IMR-90 (cell line): ENCODE results near the gene SLC22A4. TPM values are rescaled to one million over a fixed set of nuclear protein-coding genes. Genes with fewer than 3 reads are reported as not detected.

Source experiments
- ATAC-seq: fragments of 200-7000 bp; cut with Tn5 transposase; 2 replicates; pipeline ENCODE4 v1.9.1; 2020; ENCODE audit warnings: low read depth, mild to moderate bottlenecking, moderate library complexity
- BruUV-seq: library from RNA; stranded (reverse); fragments of 400-500 nt; replicated peaks from 2 replicates; lab custom pipeline; 2021; lab: Mats Ljungman, UMichigan
- CTCF ChIA-PET: fragments of 300-600 bp; formaldehyde crosslinking; extraction: SDS; loops from one replicate; lab custom pipeline; 2021; ENCODE audit warnings: antibody characterized with exemption; lab: Yijun Ruan, JAX
- POLR2A ChIA-PET: fragments of 300-600 bp; sonication (Branson Sonifier 250); formaldehyde crosslinking; loops from one replicate; lab custom pipeline; 2022; ENCODE audit warnings: antibody characterized with exemption; ENCODE audit not compliant: unreplicated experiment; lab: Charles Lee
- DNase-seq: peaks from one replicate; pipeline ENCODE4 v3.0.0; 2013
- H2AFZ ChIP-seq: replicated peaks from 2 replicates; pipeline ENCODE3; 2013; ENCODE audit warnings: low read length, mild to moderate bottlenecking; ENCODE audit not compliant: poor library complexity
- H2AK5ac ChIP-seq: 2 replicates; pipeline ENCODE4 v1.6.1; 2013; ENCODE audit warnings: low read depth, low read length, inconsistent platforms
- H2AK9ac ChIP-seq: replicated peaks from 2 replicates; pipeline ENCODE3; 2013; ENCODE audit warnings: mild to moderate bottlenecking, low read depth, low read length, moderate library complexity; ENCODE audit not compliant: poor library complexity
- H2BK120ac ChIP-seq: 2 replicates; pipeline ENCODE4 v1.6.1; 2013; ENCODE audit warnings: low read depth, low read length, inconsistent platforms
- H2BK15ac ChIP-seq: 3 replicates; pipeline ENCODE4 v1.6.1; 2013; ENCODE audit warnings: low read depth, low read length, inconsistent platforms
- H2BK20ac ChIP-seq: 2 replicates; pipeline ENCODE4 v1.6.1; 2013; ENCODE audit warnings: low read depth, mild to moderate bottlenecking, inconsistent platforms, low read length, moderate library complexity
- H2BK5ac ChIP-seq: 2 replicates; pipeline ENCODE4 v1.6.1; 2013; ENCODE audit warnings: mild to moderate bottlenecking, low read depth, low read length, inconsistent platforms; ENCODE audit not compliant: poor library complexity, severe bottlenecking
- H3K14ac ChIP-seq: replicated peaks from 2 replicates; pipeline ENCODE4 v1.6.1; 2013; ENCODE audit warnings: low read depth, low read length, inconsistent platforms
- H3K18ac ChIP-seq: 2 replicates; pipeline ENCODE4 v1.6.1; 2013; ENCODE audit warnings: low read depth, low read length, control low read depth
- H3K23ac ChIP-seq: 2 replicates; pipeline ENCODE4 v1.6.1; 2013; ENCODE audit warnings: low read depth, low read length, inconsistent platforms
- H3K27ac ChIP-seq: 2 replicates; pipeline ENCODE4 v1.5.1; 2013; ENCODE audit warnings: mild to moderate bottlenecking, control low read depth, low read length; ENCODE audit not compliant: insufficient read depth
- H3K27me3 ChIP-seq: 2 replicates; pipeline ENCODE4 v1.6.1; 2013; ENCODE audit warnings: low read length; ENCODE audit not compliant: control insufficient read depth, insufficient read depth
- H3K36me3 ChIP-seq: 2 replicates; pipeline ENCODE4 v1.6.1; 2013; ENCODE audit warnings: low read length, mixed read lengths; ENCODE audit not compliant: control insufficient read depth, insufficient read depth
- H3K4ac ChIP-seq: 2 replicates; pipeline ENCODE4 v1.6.1; 2013; ENCODE audit warnings: low read depth, low read length, inconsistent platforms
- H3K4me1 ChIP-seq: 2 replicates; pipeline ENCODE4 v1.6.1; 2013; ENCODE audit warnings: low read length, mixed read lengths; ENCODE audit not compliant: control insufficient read depth, insufficient read depth
- H3K4me2 ChIP-seq: 2 replicates; pipeline ENCODE4 v1.6.1; 2013; ENCODE audit warnings: low read depth, mild to moderate bottlenecking, control low read depth, low read length, moderate library complexity
- H3K4me3 ChIP-seq: 2 replicates; pipeline ENCODE4 v1.5.1; 2013; ENCODE audit warnings: low read depth, mild to moderate bottlenecking, control low read depth, low read length, moderate library complexity; ENCODE audit not compliant: insufficient read depth
- H3K56ac ChIP-seq: 2 replicates; pipeline ENCODE4 v1.6.1; 2013; ENCODE audit warnings: low read length, inconsistent platforms; ENCODE audit not compliant: insufficient read depth; ENCODE audit errors: extremely low read depth
- H3K79me1 ChIP-seq, 2 experiments: 2 replicates each; pipeline ENCODE4 v1.6.1; 2013; ENCODE audit warnings: low read length in 2 of 2, inconsistent platforms in 1 of 2, low read depth in 1 of 2
- H3K9ac ChIP-seq: 2 replicates; pipeline ENCODE4 v1.6.1; 2013; ENCODE audit warnings: low read depth, low read length, control low read depth
- H3K9me1 ChIP-seq: 2 replicates; pipeline ENCODE4 v1.6.1; 2013; ENCODE audit warnings: low read length, inconsistent platforms; ENCODE audit not compliant: insufficient read depth
- H3K9me3 ChIP-seq: 2 replicates; pipeline ENCODE4 v1.6.1; 2013; ENCODE audit warnings: low read length; ENCODE audit not compliant: control insufficient read depth, insufficient read depth
- H4K20me1 ChIP-seq: 2 replicates; pipeline ENCODE4 v1.6.1; 2013; ENCODE audit warnings: low read length, inconsistent platforms; ENCODE audit not compliant: insufficient read depth
- H4K5ac ChIP-seq: 2 replicates; pipeline ENCODE4 v1.6.1; 2013; ENCODE audit warnings: mild to moderate bottlenecking, low read depth, low read length, control low read depth
- H4K8ac ChIP-seq, 2 experiments: 2 replicates each; pipeline ENCODE4 v1.6.1; 2013; ENCODE audit warnings: low read depth in 2 of 2, low read length in 2 of 2, control low read depth in 1 of 2, inconsistent platforms in 1 of 2
- H4K91ac ChIP-seq: 2 replicates; pipeline ENCODE4 v1.6.1; 2013; ENCODE audit warnings: low read depth, low read length, inconsistent platforms; ENCODE audit not compliant: insufficient read depth
- BHLHE40 ChIP-seq: fragments of 150-350 bp; IDR thresholded peaks from 2 replicates; pipeline ENCODE4 v1.6.1; 2016; ENCODE audit warnings: mild to moderate bottlenecking, low read depth, low read length
- CEBPB ChIP-seq: IDR thresholded peaks from 2 replicates; pipeline ENCODE4 v1.6.1; 2012; ENCODE audit warnings: low read depth, low read length, improper control_type of control experiment
- MAFK ChIP-seq: IDR thresholded peaks from 2 replicates; pipeline ENCODE4 v1.6.1; 2012; ENCODE audit warnings: low read depth, low read length, improper control_type of control experiment
- MAZ ChIP-seq: IDR thresholded peaks from 2 replicates; pipeline ENCODE4 v1.6.1; 2012; ENCODE audit warnings: low read depth, mild to moderate bottlenecking, low read length, improper control_type of control experiment, moderate library complexity, borderline replicate concordance
- MXI1 ChIP-seq: IDR thresholded peaks from 2 replicates; pipeline ENCODE4 v1.6.1; 2012; ENCODE audit warnings: low read depth, mild to moderate bottlenecking, low read length, moderate library complexity, borderline replicate concordance
- NFE2L2 ChIP-seq: fragments of 150-350 bp; IDR thresholded peaks from 2 replicates; pipeline ENCODE4 v1.6.1; 2016; ENCODE audit warnings: low read depth, mild to moderate bottlenecking, low read length
- POLR2A ChIP-seq: IDR thresholded peaks from 2 replicates; pipeline ENCODE4 v1.6.1; 2012; ENCODE audit warnings: mild to moderate bottlenecking, low read depth, low read length
- RAD21 ChIP-seq: IDR thresholded peaks from 2 replicates; pipeline ENCODE4 v1.6.1; 2012; ENCODE audit warnings: low read length, improper control_type of control experiment
- RCOR1 ChIP-seq: IDR thresholded peaks from 2 replicates; pipeline ENCODE4 v1.6.1; 2012; ENCODE audit warnings: mild to moderate bottlenecking, low read length, improper control_type of control experiment; ENCODE audit not compliant: insufficient replicate concordance
- RFX5 ChIP-seq: IDR thresholded peaks from 2 replicates; pipeline ENCODE4 v1.8.0; 2012; ENCODE audit warnings: low read depth, mild to moderate bottlenecking, low read length, moderate library complexity
- SMC3 ChIP-seq: fragments of 150-350 bp; IDR thresholded peaks from 2 replicates; pipeline ENCODE4 v1.6.1; 2016; ENCODE audit warnings: low read depth, mild to moderate bottlenecking, antibody characterized with exemption, low read length, moderate library complexity
- WGBS, 2 experiments: methylation state at CpG; one replicate each; pipeline versions ENCODE4 v1.1.5 to v1.1.7; 2013; ENCODE audit warnings: missing lambda C conversion rate in 2 of 2; ENCODE audit not compliant: insufficient read length in 1 of 2; ENCODE audit errors: extremely low coverage in 2 of 2; 5-methylcytosine and 5-hydroxymethylcytosine counted together
- dilution Hi-C: fragments of 300-500 bp; cut with HindIII; formaldehyde crosslinking; loops from one replicate; pipeline ENCODE4 v1.14.3; 2018; ENCODE audit warnings: low sequenced_read_pairs; ENCODE audit not compliant: unreplicated experiment
- in situ Hi-C: fragments of 300-500 bp; cut with MboI; formaldehyde crosslinking; loops from 3 replicates; pipeline ENCODE4 v1.14.3; 2019; ENCODE audit warnings: low sequenced_read_pairs, inconsistent platforms, mixed read lengths
- intact Hi-C: fragments of 100-400 bp; cut with micrococcal nuclease; formaldehyde crosslinking; loops from 2 replicates; pipeline ENCODE4 v1.10.0; 2022
- polyA plus RNA-seq, 3 experiments: library from polyadenylated mRNA; depleted of rRNA; stranded (reverse); fragments of >200 nt; gene quantifications; 2 replicates each; pipeline ENCODE4 v1.2.3, GENCODE V29; 2012; ENCODE audit warnings: low replicate concordance in 1 of 3
- total RNA-seq: library from RNA; depleted of rRNA; stranded (reverse); fragments of >200 nt; gene quantifications from 2 replicates; pipeline ENCODE4 v1.2.3, GENCODE V29; 2012
- TF ChIP-seq, protein P1 (sequence below): conservative IDR thresholded peaks from 2 replicates; pipeline ENCODE4 v1.5.1; 2012; ENCODE audit warnings: mild to moderate bottlenecking, low read depth, low read length, improper control_type of control experiment
- TF ChIP-seq, protein P2 (sequence below): fragments of 150-350 bp; IDR thresholded peaks from 2 replicates; pipeline ENCODE4 v1.6.1; 2016; ENCODE audit warnings: low read depth, mild to moderate bottlenecking, low read length, moderate library complexity, borderline replicate concordance

SLC22A4 gene
- total and polyA plus RNA-seq, 2 of the 4 experiments (the other 2 are of a cell fraction), result 2.6 to 3.2 TPM

DNA sequence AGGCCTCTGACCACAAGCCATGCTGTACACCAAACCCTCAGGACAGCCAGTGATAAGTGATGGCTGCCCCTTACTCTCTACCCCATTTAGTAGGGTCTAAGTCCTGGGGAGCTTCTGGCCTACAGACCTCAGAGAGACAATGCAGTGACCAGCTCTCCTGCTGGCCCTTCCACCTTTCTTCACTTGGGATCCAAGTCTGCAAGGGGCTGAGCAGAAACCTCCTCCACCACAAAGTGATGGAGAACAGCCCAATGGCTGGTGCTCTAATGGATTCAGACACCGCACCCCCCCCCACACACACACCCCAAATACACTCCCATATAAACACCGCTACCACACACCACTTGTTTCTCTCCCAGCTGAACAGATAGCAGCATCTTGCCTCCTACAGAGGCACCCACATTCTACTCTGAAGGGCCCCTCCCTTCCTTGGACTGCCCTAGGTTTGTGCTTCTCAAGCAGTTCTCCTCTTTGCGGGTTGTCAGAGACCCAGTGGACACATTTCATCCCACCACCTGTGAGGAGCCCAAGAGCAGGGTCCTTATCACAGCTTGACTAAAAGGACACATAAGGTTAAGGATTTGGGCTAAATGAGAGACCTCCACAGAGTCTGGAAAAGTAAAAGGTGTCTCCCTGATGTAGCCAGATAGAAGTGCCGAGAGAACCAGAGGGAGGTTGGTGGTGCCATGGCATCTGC, 38.0 kb upstream of the SLC22A4 start:
- no peak overlapping the region for H2BK5ac ChIP-seq
- H4K20me1 ChIP-seq, result peaks cover 25% of the 10 kb centered on the region
- CTCF ChIA-PET, result interaction anchor here (0.7 kb wide), 1 partner anchor 18 kb away, joined by 3 read pairs; no protein-coding TSS in a partner anchor
- H3K36me3 ChIP-seq, result 0 out of 2 replicates have a peak, but pooled peaks cover 2% of the 10 kb centered on the region
- no peak overlapping the region for H2AK9ac ChIP-seq
- H2AK5ac ChIP-seq, result peak overlapping the region; percentile 26; the same call in 1 of the 2 replicates
- H3K4me1 ChIP-seq, result peaks cover 23% of the 10 kb centered on the region
- no peaks in the 10 kb centered on the region for H3K9me3 ChIP-seq
- intact Hi-C loops, result loop anchor here (5.0 kb wide), 1 partner anchor 64 kb away; no protein-coding TSS in a partner anchor
- H2BK20ac ChIP-seq, result no peak overlapping the region
- no peak overlapping the region for H3K56ac ChIP-seq
- POLR2A ChIA-PET, result no interaction called here
- peak overlapping the region; percentile 17; the same call in 1 of the 2 replicates for H3K4ac ChIP-seq
- no peaks in the 10 kb centered on the region for H3K27me3 ChIP-seq
- no peak overlapping the region for H4K5ac ChIP-seq
- H4K8ac ChIP-seq, result no peak overlapping the region; a peak in 1 of 4 replicates
- ATAC-seq, result no peak
- H4K91ac ChIP-seq, result 0 out of 2 replicates have a peak overlapping the region, but pooled peaks have one; percentile 23
- in situ Hi-C loops, result no loop called here
- no peak overlapping the region for H3K4me3 ChIP-seq
- H2BK120ac ChIP-seq, result no peak overlapping the region
- no peak overlapping the region; the same call in 1 of the 2 replicates for H3K23ac ChIP-seq
- no peak overlapping the region for H3K4me2 ChIP-seq
- H3K9ac ChIP-seq, result no peak overlapping the region
- no peak overlapping the region for H2AFZ ChIP-seq
- dilution Hi-C loops, result no loop called here
- H3K14ac ChIP-seq, result no peak overlapping the region
- H3K18ac ChIP-seq, result no peak overlapping the region
- peaks cover 18% of the 10 kb centered on the region for H3K9me1 ChIP-seq
- DNase-seq, result no peak
- no TSS peak for BruUV-seq
- no peak overlapping the region for H3K27ac ChIP-seq
- peaks cover 10 to 39% of the 10 kb centered on the region in 2 experiments; a peak in 3 of 4 replicates for H3K79me1 ChIP-seq
- no CpG with 5 or more reads among the region's 4 CpGs for WGBS, 2 experiments
- TF ChIP-seq RAD21 (no peak), BHLHE40 (no peak), CEBPB (no peak), SMC3 (no peak), MAZ (no peak), RFX5 (no peak), POLR2A (no peak), RCOR1 (no peak), MAFK (no peak), NFE2L2 (no peak), MXI1 (no peak)
- TF ChIP-seq, protein P1, sequence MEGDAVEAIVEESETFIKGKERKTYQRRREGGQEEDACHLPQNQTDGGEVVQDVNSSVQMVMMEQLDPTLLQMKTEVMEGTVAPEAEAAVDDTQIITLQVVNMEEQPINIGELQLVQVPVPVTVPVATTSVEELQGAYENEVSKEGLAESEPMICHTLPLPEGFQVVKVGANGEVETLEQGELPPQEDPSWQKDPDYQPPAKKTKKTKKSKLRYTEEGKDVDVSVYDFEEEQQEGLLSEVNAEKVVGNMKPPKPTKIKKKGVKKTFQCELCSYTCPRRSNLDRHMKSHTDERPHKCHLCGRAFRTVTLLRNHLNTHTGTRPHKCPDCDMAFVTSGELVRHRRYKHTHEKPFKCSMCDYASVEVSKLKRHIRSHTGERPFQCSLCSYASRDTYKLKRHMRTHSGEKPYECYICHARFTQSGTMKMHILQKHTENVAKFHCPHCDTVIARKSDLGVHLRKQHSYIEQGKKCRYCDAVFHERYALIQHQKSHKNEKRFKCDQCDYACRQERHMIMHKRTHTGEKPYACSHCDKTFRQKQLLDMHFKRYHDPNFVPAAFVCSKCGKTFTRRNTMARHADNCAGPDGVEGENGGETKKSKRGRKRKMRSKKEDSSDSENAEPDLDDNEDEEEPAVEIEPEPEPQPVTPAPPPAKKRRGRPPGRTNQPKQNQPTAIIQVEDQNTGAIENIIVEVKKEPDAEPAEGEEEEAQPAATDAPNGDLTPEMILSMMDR, result no peak
- TF ChIP-seq, protein P2, sequence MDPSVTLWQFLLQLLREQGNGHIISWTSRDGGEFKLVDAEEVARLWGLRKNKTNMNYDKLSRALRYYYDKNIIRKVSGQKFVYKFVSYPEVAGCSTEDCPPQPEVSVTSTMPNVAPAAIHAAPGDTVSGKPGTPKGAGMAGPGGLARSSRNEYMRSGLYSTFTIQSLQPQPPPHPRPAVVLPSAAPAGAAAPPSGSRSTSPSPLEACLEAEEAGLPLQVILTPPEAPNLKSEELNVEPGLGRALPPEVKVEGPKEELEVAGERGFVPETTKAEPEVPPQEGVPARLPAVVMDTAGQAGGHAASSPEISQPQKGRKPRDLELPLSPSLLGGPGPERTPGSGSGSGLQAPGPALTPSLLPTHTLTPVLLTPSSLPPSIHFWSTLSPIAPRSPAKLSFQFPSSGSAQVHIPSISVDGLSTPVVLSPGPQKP, result no peak
- H2BK15ac ChIP-seq, result no peak overlapping the region
